ENCODE results near the gene CCDC91. TPM values are rescaled to one million over a fixed set of nuclear protein-coding genes. Genes with fewer than 3 reads are reported as not detected.

The CCDC91 gene
- total and polyA plus RNA-seq, 2 of the 4 experiments (the other 2 are of a cell fraction) = 8.6 to 14.7 TPM

DNA sequence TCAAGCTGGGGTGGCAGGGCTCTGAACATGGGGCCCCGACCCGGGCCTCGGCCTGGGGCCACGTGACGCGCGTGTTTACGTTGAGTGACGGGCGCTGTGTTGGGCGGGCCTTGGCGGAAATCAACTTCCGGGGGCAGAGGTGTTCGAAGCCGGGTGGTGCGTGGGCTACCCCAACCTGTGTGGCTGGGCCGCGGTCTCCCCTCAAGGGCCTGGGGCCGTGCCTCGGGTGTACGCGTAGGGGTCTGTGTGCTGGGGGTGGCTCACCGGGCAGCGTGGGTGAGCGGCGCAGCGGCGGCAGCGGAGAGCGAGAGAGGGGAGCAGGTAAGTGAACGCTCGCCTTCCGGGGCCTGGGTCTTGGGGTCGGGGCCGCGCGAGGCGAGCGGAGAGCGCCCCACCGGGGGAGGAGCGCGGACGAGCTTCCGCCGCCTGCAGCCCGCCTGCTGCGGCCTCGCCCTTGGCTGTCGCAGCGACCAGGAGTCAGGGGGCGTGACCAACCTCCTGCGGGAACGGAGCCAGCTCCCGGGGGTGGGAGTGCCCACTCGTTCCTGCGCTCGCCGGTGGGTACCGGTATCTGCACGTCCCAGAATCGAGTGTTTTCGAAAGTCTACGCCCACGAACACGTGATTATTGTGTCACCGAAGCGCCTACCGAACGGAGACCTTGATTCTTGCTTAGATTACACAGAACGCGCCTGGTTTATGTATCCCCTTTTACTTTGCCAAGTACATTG lies at the start of gene CCDC91 (continued):
- TF ChIP-seq CTCF (conservative IDR thresholded peaks at IDR 0.05; ENCODE audit: low read depth, low read length) = no peak

DNA sequence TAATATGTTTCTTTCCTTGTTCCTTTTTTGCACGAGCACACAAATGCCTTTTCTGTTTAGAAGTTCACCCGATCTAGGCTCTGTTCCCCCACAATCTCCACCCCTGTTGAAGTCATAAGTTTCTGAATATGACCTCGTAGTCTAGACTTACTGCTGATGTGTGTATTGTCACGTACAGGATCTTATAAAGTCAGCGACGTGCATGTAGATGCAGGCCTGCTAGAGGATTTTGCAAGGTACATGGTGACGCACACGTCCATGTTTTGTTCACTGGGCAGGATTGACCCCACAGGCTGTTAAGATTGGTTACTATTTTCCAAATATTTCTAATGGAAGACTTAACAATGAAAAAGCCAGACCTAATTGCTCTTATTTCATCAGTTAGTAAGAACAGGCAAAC lies 46.2 kb upstream of the CCDC91 start:
- Histone ChIP-seq H4K8ac (ENCODE audit: low read depth in 2 of 2, low read length in 2 of 2) (no peak overlapping the region), H2BK20ac (ENCODE audit: low read depth, low read length) (no peak overlapping the region), H2AK9ac (replicated peaks; ENCODE audit: low read depth, low read length, poor library complexity) (no peak overlapping the region), H3K9me1 (ENCODE audit: insufficient read depth, low read length) (no peaks in the 10 kb centered on the region), H3K23ac (ENCODE audit: low read depth, low read length) (no peak overlapping the region), H3K4me3 (ENCODE audit: insufficient read depth, low read depth, low read length) (no peak overlapping the region), H3K4ac (ENCODE audit: low read depth, low read length) (no peak overlapping the region), H2AFZ (replicated peaks; ENCODE audit: low read length, poor library complexity) (no peak overlapping the region), H3K9me3 (ENCODE audit: control insufficient read depth, insufficient read depth, low read length) (no peaks in the 10 kb centered on the region), H3K14ac (replicated peaks; ENCODE audit: low read depth, low read length) (no peak overlapping the region), H2AK5ac (ENCODE audit: low read depth, low read length) (no peak overlapping the region), H4K20me1 (ENCODE audit: insufficient read depth, low read length) (no peaks in the 10 kb centered on the region), H3K9ac (ENCODE audit: low read depth, low read length) (no peak overlapping the region), H3K4me1 (ENCODE audit: control insufficient read depth, insufficient read depth, low read length) (peaks cover 1% of the 10 kb centered on the region; the same call in 1 of the 2 replicates), H3K18ac (ENCODE audit: low read depth, low read length) (no peak overlapping the region), H3K4me2 (ENCODE audit: low read depth, low read length) (no peak overlapping the region), H3K27me3 (ENCODE audit: control insufficient read depth, insufficient read depth, low read length) (no peaks in the 10 kb centered on the region), H2BK5ac (ENCODE audit: low read depth, low read length, poor library complexity, severe bottlenecking) (no peak overlapping the region), H3K27ac (ENCODE audit: insufficient read depth, low read length) (no peak overlapping the region), H2BK15ac (ENCODE audit: low read depth, low read length) (no peak overlapping the region), H3K79me1 (ENCODE audit: low read depth in 1 of 2, low read length in 2 of 2) (no peaks in the 10 kb centered on the region), H4K91ac (ENCODE audit: insufficient read depth, low read depth, low read length) (no peak overlapping the region), H2BK120ac (ENCODE audit: low read depth, low read length) (no peak overlapping the region), H3K56ac (ENCODE audit: extremely low read depth, insufficient read depth, low read length) (no peak overlapping the region), H3K36me3 (ENCODE audit: control insufficient read depth, insufficient read depth, low read length) (no peaks in the 10 kb centered on the region), H4K5ac (ENCODE audit: low read depth, low read length) (no peak overlapping the region)
- dilution Hi-C loops (cut with HindIII; ENCODE audit: low sequenced_read_pairs, unreplicated experiment) = no loop called here
- intact Hi-C loops (cut with micrococcal nuclease) = no loop called here
- TF ChIP-seq RCOR1 (IDR thresholded peaks at IDR 0.05; ENCODE audit: insufficient replicate concordance, low read length) = no peak
- TF ChIP-seq BHLHE40 (IDR thresholded peaks at IDR 0.05; ENCODE audit: low read depth, low read length) = no peak
- TF ChIP-seq RAD21 (IDR thresholded peaks at IDR 0.05; ENCODE audit: low read length) = no peak
- TF ChIP-seq RFX5 (IDR thresholded peaks at IDR 0.05; ENCODE audit: low read depth, low read length) = no peak
- TF ChIP-seq FOS (IDR thresholded peaks at IDR 0.05; ENCODE audit: low read depth, low read length) = no peak
- no peak for TF ChIP-seq MXI1 (IDR thresholded peaks at IDR 0.05; ENCODE audit: borderline replicate concordance, low read depth, low read length)
- no peak for TF ChIP-seq POLR2A (IDR thresholded peaks at IDR 0.05; ENCODE audit: low read depth, low read length)
- WGBS, 2 experiments (ENCODE audit: extremely low coverage in 2 of 2, insufficient read length in 1 of 2) = no CpG with 5 or more reads among the region's 8 CpGs
- in situ Hi-C loops (cut with MboI; ENCODE audit: low sequenced_read_pairs) = no loop called here
- BruUV-seq (replicated peaks) = no TSS peak
- ChIA-PET CTCF (no interaction called here), POLR2A (ENCODE audit: unreplicated experiment) (no interaction called here)
- ATAC-seq (ENCODE audit: low read depth) = no peak
- DNase-seq = no peak

All from IMR-90 (cell line).